ENCODE data around the gene SECISBP2. TPM values are rescaled to one million over a fixed set of nuclear protein-coding genes. Genes with fewer than 3 reads are reported as not detected.

The SECISBP2 gene
- total and polyA plus RNA-seq, 4 donors: 26.6 to 112 (median 43.0) TPM

- H3K27ac ChIP-seq (ENCODE audit: low read depth in 1 of 2, low read length in 1 of 2): peak overlapping the region in 1 of 2 donors; percentile 75
- H3K9me3 ChIP-seq (ENCODE audit: control insufficient read depth in 4 of 4, insufficient read depth in 3 of 4, low read length in 3 of 4): no peaks in the 10 kb centered on the region
- TF ChIP-seq CTCF (IDR thresholded peaks at IDR 0.05; ENCODE audit: control extremely low read depth, extremely low read depth): no peak
- no peak overlapping the region for H3K9ac ChIP-seq (ENCODE audit: insufficient read depth in 1 of 2, low read length in 2 of 2)
- H3K4me3 ChIP-seq: no peak overlapping the region
- ATAC-seq (ENCODE audit: insufficient read depth, low FRiP score): peak; percentile 63
- H3K4me1 ChIP-seq (ENCODE audit: control insufficient read depth in 5 of 5, insufficient read depth in 5 of 5, low read length in 5 of 5): peaks cover 0 to 1% (median 0%) of the 10 kb centered on the region in 5 donors
- no peak for DNase-seq
- no peaks in the 10 kb centered on the region for H3K27me3 ChIP-seq (ENCODE audit: control insufficient read depth in 3 of 3, insufficient read depth in 3 of 3, low read length in 2 of 3)
- H3K36me3 ChIP-seq (ENCODE audit: control insufficient read depth in 4 of 4, insufficient read depth in 4 of 4, low read length in 4 of 4): peaks cover 0 to 4% (median 3%) of the 10 kb centered on the region in 4 donors
- WGBS, 2 donors: 49 to 61% methylated on average over 7 of the region's 7 CpGs
These were observed 14.1 kb upstream of the SECISBP2 start for GRCh38 chr9:89304020-89304833.

GRCh38 chr9:89304834-89305188 lies 13.5 kb upstream of the SECISBP2 start:
- WGBS, 2 donors: 41 to 57% methylated on average over 2 of the region's 2 CpGs

GRCh38 chr9:89305868-89306267 lies 12.4 kb upstream of the SECISBP2 start:
- ATAC-seq (ENCODE audit: insufficient read depth, low FRiP score): no peak
- Histone ChIP-seq H3K27me3 (ENCODE audit: control insufficient read depth in 3 of 3, insufficient read depth in 3 of 3, low read length in 2 of 3) (no peaks in the 10 kb centered on the region), H3K9ac (ENCODE audit: insufficient read depth in 1 of 2, low read length in 2 of 2) (no peak overlapping the region), H3K4me1 (ENCODE audit: control insufficient read depth in 5 of 5, insufficient read depth in 5 of 5, low read length in 5 of 5) (peaks cover 0 to 11% (median 3%) of the 10 kb centered on the region in 5 donors), H3K27ac (ENCODE audit: low read depth in 1 of 2, low read length in 1 of 2) (no peak overlapping the region), H3K36me3 (ENCODE audit: control insufficient read depth in 4 of 4, insufficient read depth in 4 of 4, low read length in 4 of 4) (peaks cover 0 to 4% (median 3%) of the 10 kb centered on the region in 4 donors), H3K9me3 (ENCODE audit: control insufficient read depth in 4 of 4, insufficient read depth in 3 of 4, low read length in 3 of 4) (no peaks in the 10 kb centered on the region), H3K4me3 (no peak overlapping the region)
- 75 to 82% methylated on average over 3 of the region's 3 CpGs for WGBS, 2 donors
- no peak for TF ChIP-seq CTCF (IDR thresholded peaks at IDR 0.05; ENCODE audit: control extremely low read depth, extremely low read depth)
- no peak for DNase-seq

More at GRCh38 chr9:89304834-89305188, 13.5 kb upstream of the SECISBP2 start:
- H3K36me3 ChIP-seq (ENCODE audit: control insufficient read depth in 4 of 4, insufficient read depth in 4 of 4, low read length in 4 of 4): peaks cover 0 to 4% (median 3%) of the 10 kb centered on the region in 4 donors
- H3K27ac ChIP-seq (ENCODE audit: low read depth in 1 of 2, low read length in 1 of 2): no peak overlapping the region
- H3K27me3 ChIP-seq (ENCODE audit: control insufficient read depth in 3 of 3, insufficient read depth in 3 of 3, low read length in 2 of 3): no peaks in the 10 kb centered on the region
- no peaks in the 10 kb centered on the region for H3K9me3 ChIP-seq (ENCODE audit: control insufficient read depth in 4 of 4, insufficient read depth in 3 of 4, low read length in 3 of 4)
- ATAC-seq (ENCODE audit: insufficient read depth, low FRiP score): no peak
- DNase-seq: no peak
- peaks cover 0 to 7% (median 3%) of the 10 kb centered on the region in 5 donors for H3K4me1 ChIP-seq (ENCODE audit: control insufficient read depth in 5 of 5, insufficient read depth in 5 of 5, low read length in 5 of 5)
- no peak overlapping the region for H3K4me3 ChIP-seq
- no peak overlapping the region for H3K9ac ChIP-seq (ENCODE audit: insufficient read depth in 1 of 2, low read length in 2 of 2)
- no peak for TF ChIP-seq CTCF (IDR thresholded peaks at IDR 0.05; ENCODE audit: control extremely low read depth, extremely low read depth)

Measured in lung (tissue), 12 donors.